ENCODE measurements around the gene LPCAT3.
A peak's percentile ranks its signal among the peaks of the same experiment; 100 is the strongest.

GRCh38 chr12:6968426-6968825 is 49.9 kb downstream of the LPCAT3 start:
- no peak for TF ChIP-seq ATF3 (IDR thresholded peaks at IDR 0.05)
- TF ChIP-seq POLR2A (IDR thresholded peaks at IDR 0.05; ENCODE audit: borderline replicate concordance, extremely low read depth, insufficient read depth, insufficient read length) = no peak
- TF ChIP-seq FOSL1 (IDR thresholded peaks at IDR 0.05; ENCODE audit: low read depth) = no peak
- TF ChIP-seq CTCF (IDR thresholded peaks at IDR 0.05 in 2 of 3, conservative IDR thresholded peaks at IDR 0.05 in 1 of 3; ENCODE audit: borderline replicate concordance in 1 of 3, insufficient read depth in 1 of 3, low read depth in 2 of 3, low read length in 2 of 3) = no peak
- no peak for TF ChIP-seq TCF7L2 (IDR thresholded peaks at IDR 0.05; ENCODE audit: borderline replicate concordance, extremely low read depth, insufficient read depth, insufficient read length)
- no peak for TF ChIP-seq SP1 (IDR thresholded peaks at IDR 0.05; ENCODE audit: low read depth)
- TF ChIP-seq RAD21 (IDR thresholded peaks at IDR 0.05; ENCODE audit: low read depth) = no peak
- TF ChIP-seq POLR2AphosphoS5 (IDR thresholded peaks at IDR 0.05; ENCODE audit: low read depth, low read length) = 0 out of 2 replicates have a peak, but pooled peaks have one; percentile 4
- no peak for TF ChIP-seq JUND (IDR thresholded peaks at IDR 0.05)
- no peak for TF ChIP-seq REST (IDR thresholded peaks at IDR 0.05; ENCODE audit: low read depth)

All from HCT116 (cell line).